GM18873 (cell line): ENCODE results near the gene UCN.
"Not testable (repeated sequence)": the region's sequence is repeated elsewhere in the genome, so short reads cannot be mapped to it uniquely, and the experiment has no call there.

Experiments
- ATAC-seq: cut with Tn5 transposase; IDR thresholded peaks from one replicate; pipeline ENCODE4 v1.9.1; 2021; ENCODE audit warnings: mild to moderate bottlenecking, moderate library complexity, moderate number of reproducible peaks; ENCODE audit not compliant: unreplicated experiment, low FRiP score

Gene UCN

GRCh38 chr2:27288610-27289009, 19.6 kb downstream of the UCN start:
- no peak for ATAC-seq

- ATAC-seq = no peak
These were observed 22.8 kb downstream of the UCN start for GRCh38 chr2:27285481-27285880.

GRCh38 chr2:27284996-27285395, 23.2 kb downstream of the UCN start:
- no peak for ATAC-seq

- no peak for ATAC-seq
These were observed 25.4 kb downstream of the UCN start for GRCh38 chr2:27282892-27283291.

GRCh38 chr2:27281855-27282559, 26.2 kb downstream of the UCN start, which contains the start of gene TRIM54:
TRIM54 (plus strand) TSS chr2:27282429; CDS start chr2:27282732, 303 bp downstream.
- no peak for ATAC-seq

- no peak for ATAC-seq
These were observed 26.8 kb downstream of the UCN start for GRCh38 chr2:27281442-27281841.

GRCh38 chr2:27280826-27281225, 27.4 kb downstream of the UCN start:
- ATAC-seq = no peak

- ATAC-seq = no peak
These were observed 30.2 kb downstream of the UCN start for GRCh38 chr2:27278010-27278409.

- ATAC-seq = no peak
These were observed 32.8 kb downstream of the UCN start, which contains the start of gene DNAJC5G for GRCh38 chr2:27275211-27276150. DNAJC5G (plus strand) TSS chr2:27275433; CDS start chr2:27276729, 1,296 bp downstream.

- ATAC-seq = not testable (repeated sequence)
These were observed 35.4 kb downstream of the UCN start for GRCh38 chr2:27272537-27273522.

GRCh38 chr2:27271631-27272340, 36.5 kb downstream of the UCN start:
- ATAC-seq = no peak

- ATAC-seq = no peak
These were observed 37.6 kb downstream of the UCN start for GRCh38 chr2:27270670-27271069.

- no peak for ATAC-seq
These were observed 38.1 kb downstream of the UCN start for GRCh38 chr2:27270131-27270530.

GRCh38 chr2:27268296-27268695, 39.9 kb downstream of the UCN start:
- not testable (repeated sequence) for ATAC-seq

- ATAC-seq = no peak
These were observed 42.7 kb downstream of the UCN start for GRCh38 chr2:27265536-27265870.

- no peak for ATAC-seq
These were observed 43.3 kb downstream of the UCN start for GRCh38 chr2:27264753-27265535.

GRCh38 chr2:27264253-27264752, 43.9 kb downstream of the UCN start:
- no peak for ATAC-seq

GRCh38 chr2:27263287-27264252, 44.7 kb downstream of the UCN start:
- ATAC-seq = no peak
